ENCODE measurements around the gene FAM168A. TPM values are rescaled to one million over a fixed set of nuclear protein-coding genes. Genes with fewer than 3 reads are reported as not detected.

Gene FAM168A
- total and polyA plus RNA-seq, 9 of the 15 experiments (the other 6 are each of a cell fraction or from before 2014, with no cell fraction given), result 0.44 to 7.2 (median 2.9) TPM

GRCh38 chr11:73409431-73409830, 188.5 kb downstream of the FAM168A start (continued):
- TF ChIP-seq ZNF398 (CRISPR knock-in tag; IDR thresholded peaks at IDR 0.05) (no peak), CREB3L1 (IDR thresholded peaks at IDR 0.05; ENCODE audit: borderline replicate concordance, low read depth) (no peak), SMAD2 (IDR thresholded peaks at IDR 0.05; ENCODE audit: low read depth, low read length) (no peak), SIN3A (IDR thresholded peaks at IDR 0.05; ENCODE audit: borderline replicate concordance in 2 of 2, control insufficient read depth in 1 of 2, low read depth in 2 of 2, low read length in 2 of 2) (no peak), SNRNP70 (optimal IDR thresholded peaks at IDR 0.05; ENCODE audit: low read depth, low read length) (no peak), ZNF274 (IDR thresholded peaks at IDR 0.05; ENCODE audit: borderline replicate concordance, low read depth, low read length) (no peak), THRAP3 (IDR thresholded peaks at IDR 0.05; ENCODE audit: borderline replicate concordance) (no peak), THRA (IDR thresholded peaks at IDR 0.05) (no peak), ZNF561 (CRISPR knock-in tag; conservative IDR thresholded peaks at IDR 0.05) (no peak), MGA (IDR thresholded peaks at IDR 0.05) (no peak), KAT8 (IDR thresholded peaks at IDR 0.05; ENCODE audit: low read depth) (no peak)
